ENCODE results near the gene CTBP1.

CTBP1 gene

GRCh38 chr4:1239950-1240307 lies 9.0 kb downstream of the CTBP1 start:
- 93% methylated on average over 12 of the region's 22 CpGs for WGBS
- Histone ChIP-seq H4K8ac (ENCODE audit: low read length) (peak overlapping the region; percentile 35), H2AFZ (ENCODE audit: low read depth, low read length) (no peak overlapping the region), H2BK120ac (ENCODE audit: low read depth, low read length) (no peak overlapping the region), H3K27me3 (ENCODE audit: control insufficient read depth in 1 of 2, insufficient read depth in 1 of 2, low read length in 2 of 2) (no peaks in the 10 kb centered on the region), H2BK12ac (ENCODE audit: low read length in 2 of 2) (no peak overlapping the region), H3K4ac (ENCODE audit: low read depth in 1 of 2, low read length in 2 of 2) (no peak overlapping the region), H3K79me1 (replicated peaks; ENCODE audit: low read length, poor library complexity, severe bottlenecking) (peaks cover 17% of the 10 kb centered on the region), H4K91ac (ENCODE audit: low read length) (no peak overlapping the region), H3K4me3 (ENCODE audit: insufficient read depth in 1 of 2, low read depth in 1 of 2, low read length in 2 of 2) (no peak overlapping the region), H3K9me3 (ENCODE audit: control insufficient read depth, low read length) (no peaks in the 10 kb centered on the region), H3K23ac (ENCODE audit: low read length in 2 of 2) (no peak overlapping the region), H2BK15ac (ENCODE audit: low read depth, poor library complexity, severe bottlenecking) (no peak overlapping the region), H3K4me1 (ENCODE audit: control insufficient read depth, insufficient read depth, low read depth, low read length) (peaks cover 36% of the 10 kb centered on the region), H3K27ac (ENCODE audit: low read length, poor library complexity, severe bottlenecking) (no peak overlapping the region), H2BK5ac (ENCODE audit: low read depth, low read length, poor library complexity, severe bottlenecking) (no peak overlapping the region), H3K14ac (ENCODE audit: low read length in 2 of 2) (no peak overlapping the region), H3K4me2 (ENCODE audit: low read length, poor library complexity, severe bottlenecking) (no peak overlapping the region), H3K9ac (ENCODE audit: low read length) (no peak overlapping the region), H3K18ac (ENCODE audit: low read depth in 1 of 2, low read length in 2 of 2) (peak overlapping the region in 1 of 2 experiments; percentile 4), H2AK5ac (ENCODE audit: low read length, severe bottlenecking) (no peak overlapping the region), H3K36me3 (ENCODE audit: control insufficient read depth in 1 of 2, insufficient read depth in 2 of 2, low read depth in 1 of 2, low read length in 2 of 2) (peaks cover 59 to 91% of the 10 kb centered on the region in 2 experiments)
- DNase-seq, result no peak

- H3K36me3 ChIP-seq (ENCODE audit: control insufficient read depth in 1 of 2, insufficient read depth in 2 of 2, low read depth in 1 of 2, low read length in 2 of 2), result peaks cover 65 to 91% of the 10 kb centered on the region in 2 experiments
- peak overlapping the region; percentile 35 for H4K8ac ChIP-seq (ENCODE audit: low read length)
- H4K91ac ChIP-seq (ENCODE audit: low read length), result no peak overlapping the region
- H2BK120ac ChIP-seq (ENCODE audit: low read depth, low read length), result no peak overlapping the region
- H3K14ac ChIP-seq (ENCODE audit: low read length in 2 of 2), result no peak overlapping the region
- peak overlapping the region in 1 of 2 experiments; percentile 4 for H3K18ac ChIP-seq (ENCODE audit: low read depth in 1 of 2, low read length in 2 of 2)
- H3K27me3 ChIP-seq (ENCODE audit: control insufficient read depth in 1 of 2, insufficient read depth in 1 of 2, low read length in 2 of 2), result no peaks in the 10 kb centered on the region
- peak overlapping the region in 1 of 2 experiments; percentile 28 for H3K4ac ChIP-seq (ENCODE audit: low read depth in 1 of 2, low read length in 2 of 2)
- H3K23ac ChIP-seq (ENCODE audit: low read length in 2 of 2), result no peak overlapping the region
- no peak overlapping the region for H3K4me3 ChIP-seq (ENCODE audit: insufficient read depth in 1 of 2, low read depth in 1 of 2, low read length in 2 of 2)
- peaks cover 31% of the 10 kb centered on the region for H3K4me1 ChIP-seq (ENCODE audit: control insufficient read depth, insufficient read depth, low read depth, low read length)
- H3K4me2 ChIP-seq (ENCODE audit: low read length, poor library complexity, severe bottlenecking), result no peak overlapping the region
- H2AFZ ChIP-seq (ENCODE audit: low read depth, low read length), result no peak overlapping the region
- no peak overlapping the region for H2BK15ac ChIP-seq (ENCODE audit: low read depth, poor library complexity, severe bottlenecking)
- no peak overlapping the region for H2AK5ac ChIP-seq (ENCODE audit: low read length, severe bottlenecking)
- H2BK5ac ChIP-seq (ENCODE audit: low read depth, low read length, poor library complexity, severe bottlenecking), result no peak overlapping the region
- H3K27ac ChIP-seq (ENCODE audit: low read length, poor library complexity, severe bottlenecking), result no peak overlapping the region
- H3K9me3 ChIP-seq (ENCODE audit: control insufficient read depth, low read length), result no peaks in the 10 kb centered on the region
- peaks cover 20% of the 10 kb centered on the region for H3K79me1 ChIP-seq (replicated peaks; ENCODE audit: low read length, poor library complexity, severe bottlenecking)
- peak overlapping the region in 1 of 2 experiments; percentile 15 for H2BK12ac ChIP-seq (ENCODE audit: low read length in 2 of 2)
- no peak overlapping the region for H3K9ac ChIP-seq (ENCODE audit: low read length)
- DNase-seq, result no peak
- WGBS, result 94% methylated on average over 43 of the region's 43 CpGs
Observed at GRCh38 chr4:1239141-1239949, 9.6 kb downstream of the CTBP1 start.

- 91% methylated on average over 9 of the region's 12 CpGs for WGBS
- H3K4ac ChIP-seq (ENCODE audit: low read depth in 1 of 2, low read length in 2 of 2), result no peak overlapping the region
- no peak overlapping the region for H3K9ac ChIP-seq (ENCODE audit: low read length)
- no peak overlapping the region for H2BK120ac ChIP-seq (ENCODE audit: low read depth, low read length)
- no peak for DNase-seq
- no peaks in the 10 kb centered on the region for H3K9me3 ChIP-seq (ENCODE audit: control insufficient read depth, low read length)
- H2AFZ ChIP-seq (ENCODE audit: low read depth, low read length), result no peak overlapping the region
- peaks cover 20% of the 10 kb centered on the region for H3K79me1 ChIP-seq (replicated peaks; ENCODE audit: low read length, poor library complexity, severe bottlenecking)
- no peak overlapping the region for H4K91ac ChIP-seq (ENCODE audit: low read length)
- no peak overlapping the region for H3K23ac ChIP-seq (ENCODE audit: low read length in 2 of 2)
- H3K4me3 ChIP-seq (ENCODE audit: insufficient read depth in 1 of 2, low read depth in 1 of 2, low read length in 2 of 2), result no peak overlapping the region
- H3K27ac ChIP-seq (ENCODE audit: low read length, poor library complexity, severe bottlenecking), result no peak overlapping the region
- H2BK15ac ChIP-seq (ENCODE audit: low read depth, poor library complexity, severe bottlenecking), result no peak overlapping the region
- H3K4me1 ChIP-seq (ENCODE audit: control insufficient read depth, insufficient read depth, low read depth, low read length), result peaks cover 32% of the 10 kb centered on the region
- peaks cover 72 to 95% of the 10 kb centered on the region in 2 experiments for H3K36me3 ChIP-seq (ENCODE audit: control insufficient read depth in 1 of 2, insufficient read depth in 2 of 2, low read depth in 1 of 2, low read length in 2 of 2)
- H3K18ac ChIP-seq (ENCODE audit: low read depth in 1 of 2, low read length in 2 of 2), result no peak overlapping the region
- no peak overlapping the region for H2BK5ac ChIP-seq (ENCODE audit: low read depth, low read length, poor library complexity, severe bottlenecking)
- H3K27me3 ChIP-seq (ENCODE audit: control insufficient read depth in 1 of 2, insufficient read depth in 1 of 2, low read length in 2 of 2), result no peaks in the 10 kb centered on the region
- H3K4me2 ChIP-seq (ENCODE audit: low read length, poor library complexity, severe bottlenecking), result no peak overlapping the region
- no peak overlapping the region for H3K14ac ChIP-seq (ENCODE audit: low read length in 2 of 2)
- H2BK12ac ChIP-seq (ENCODE audit: low read length in 2 of 2), result no peak overlapping the region
- H2AK5ac ChIP-seq (ENCODE audit: low read length, severe bottlenecking), result no peak overlapping the region
- H4K8ac ChIP-seq (ENCODE audit: low read length), result no peak overlapping the region
Observed at GRCh38 chr4:1238676-1239000, 10.3 kb downstream of the CTBP1 start.

GRCh38 chr4:1237981-1238675 lies 10.8 kb downstream of the CTBP1 start:
- Histone ChIP-seq H4K8ac (ENCODE audit: low read length) (no peak overlapping the region), H2BK120ac (ENCODE audit: low read depth, low read length) (no peak overlapping the region), H3K4ac (ENCODE audit: low read depth in 1 of 2, low read length in 2 of 2) (no peak overlapping the region), H3K4me3 (ENCODE audit: insufficient read depth in 1 of 2, low read depth in 1 of 2, low read length in 2 of 2) (peak overlapping the region in 1 of 2 experiments; percentile 1), H3K79me1 (replicated peaks; ENCODE audit: low read length, poor library complexity, severe bottlenecking) (peaks cover 20% of the 10 kb centered on the region), H2BK15ac (ENCODE audit: low read depth, poor library complexity, severe bottlenecking) (no peak overlapping the region), H3K4me1 (ENCODE audit: control insufficient read depth, insufficient read depth, low read depth, low read length) (peaks cover 33% of the 10 kb centered on the region), H3K14ac (ENCODE audit: low read length in 2 of 2) (no peak overlapping the region), H3K4me2 (ENCODE audit: low read length, poor library complexity, severe bottlenecking) (no peak overlapping the region), H3K9me3 (ENCODE audit: control insufficient read depth, low read length) (no peaks in the 10 kb centered on the region), H2BK5ac (ENCODE audit: low read depth, low read length, poor library complexity, severe bottlenecking) (no peak overlapping the region), H3K27me3 (ENCODE audit: control insufficient read depth in 1 of 2, insufficient read depth in 1 of 2, low read length in 2 of 2) (no peaks in the 10 kb centered on the region), H2BK12ac (ENCODE audit: low read length in 2 of 2) (no peak overlapping the region), H3K36me3 (ENCODE audit: control insufficient read depth in 1 of 2, insufficient read depth in 2 of 2, low read depth in 1 of 2, low read length in 2 of 2) (peaks cover 77 to 95% of the 10 kb centered on the region in 2 experiments), H3K27ac (ENCODE audit: low read length, poor library complexity, severe bottlenecking) (no peak overlapping the region), H2AK5ac (ENCODE audit: low read length, severe bottlenecking) (no peak overlapping the region), H3K9ac (ENCODE audit: low read length) (no peak overlapping the region), H2AFZ (ENCODE audit: low read depth, low read length) (no peak overlapping the region), H3K23ac (ENCODE audit: low read length in 2 of 2) (no peak overlapping the region), H3K18ac (ENCODE audit: low read depth in 1 of 2, low read length in 2 of 2) (no peak overlapping the region), H4K91ac (ENCODE audit: low read length) (peak overlapping the region; percentile 43)
- DNase-seq, result no peak
- 97% methylated on average over 32 of the region's 39 CpGs for WGBS

All from mesenchymal stem cell (in vitro differentiated cells and primary cell).